Measurements from ENCODE around the gene KLK6.

KLK6 gene

GRCh38 chr19:50909240-50910070 is 59.9 kb downstream of the KLK6 start:
- peak; percentile 14 for DNase-seq

Data from CD4-positive, alpha-beta T cell treated with Interleukin-6 for 4 hours (primary cell).